HL-60 (cell line): ENCODE measurements around the gene POLR3C.
A peak's percentile ranks its signal among the peaks of the same experiment; 100 is the strongest.

Experiments used
- DNase-seq, 2 experiments: peaks; one replicate each; pipeline ENCODE4 v3.0.0-alpha.2; 2010 to 2020; ENCODE audit warnings: low read depth in 1 of 2, low spot score in 1 of 2
- H3K27ac ChIP-seq: fragments of 250-450 bp; sonication (Bioruptor Pico); replicated peaks from 2 replicates; pipeline ENCODE4 v1.5.1; 2020; ENCODE audit warnings: mild to moderate bottlenecking, moderate library complexity
- H3K27me3 ChIP-seq: fragments of 250-450 bp; sonication (Bioruptor Pico); 2 replicates; pipeline ENCODE4 v1.5.1; 2021; ENCODE audit warnings: mild to moderate bottlenecking, moderate library complexity; ENCODE audit not compliant: insufficient read depth, poor library complexity, severe bottlenecking
- H3K4me3 ChIP-seq: replicated peaks from 2 replicates; pipeline ENCODE4 v1.5.1; 2011; ENCODE audit warnings: mild to moderate bottlenecking, control low read depth, low read length; ENCODE audit not compliant: insufficient read depth
- CTCF ChIP-seq: IDR thresholded peaks from one replicate; pipeline ENCODE4 v1.5.1; 2011; ENCODE audit warnings: low read length, control low read depth, inconsistent platforms; ENCODE audit not compliant: insufficient read depth
- GABPA ChIP-seq: IDR thresholded peaks from 2 replicates; pipeline ENCODE4 v1.6.1; 2012; ENCODE audit warnings: low read depth
- POLR2AphosphoS5 ChIP-seq: IDR thresholded peaks from 2 replicates; pipeline ENCODE4 v1.6.1; 2012; ENCODE audit warnings: low read depth
- REST ChIP-seq: IDR thresholded peaks from 2 replicates; pipeline ENCODE4 v1.6.1; 2012; ENCODE audit warnings: low read depth; ENCODE audit not compliant: insufficient replicate concordance
- SPI1 ChIP-seq: IDR thresholded peaks from 2 replicates; pipeline ENCODE4 v1.6.1; 2012; ENCODE audit warnings: low read depth, mild to moderate bottlenecking, borderline replicate concordance

Gene POLR3C

GRCh38 chr1:145884675-145885074, 60.7 kb downstream of the POLR3C start:
- H3K27me3 ChIP-seq = peaks cover 6% of the 10 kb centered on the region
- TF ChIP-seq POLR2AphosphoS5 = no peak
- no peak for TF ChIP-seq CTCF
- no peak for TF ChIP-seq SPI1
- TF ChIP-seq REST = no peak
- TF ChIP-seq GABPA = no peak
- no peak overlapping the region for H3K4me3 ChIP-seq
- no peak overlapping the region for H3K27ac ChIP-seq
- no peak for DNase-seq

GRCh38 chr1:145885738-145886287, 61.8 kb downstream of the POLR3C start, which contains the start of gene ANKRD35:
ANKRD35 (minus strand) TSS chr1:145885866; CDS start chr1:145885758, 108 bp downstream.
- Histone ChIP-seq H3K27me3 (peaks cover 6% of the 10 kb centered on the region), H3K4me3 (peak within 1 kb of the TSS; percentile 72), H3K27ac (no peak within 1 kb of the TSS)
- TF ChIP-seq CTCF = no peak
- TF ChIP-seq POLR2AphosphoS5 = no peak
- TF ChIP-seq GABPA = no peak
- no peak for TF ChIP-seq REST
- no peak for TF ChIP-seq SPI1
- DNase-seq = peak; percentile 40 to 72

- no peak overlapping the region for H3K27ac ChIP-seq
These were observed 62.4 kb downstream of the POLR3C start for GRCh38 chr1:145886390-145886789.

More at GRCh38 chr1:145886390-145886789, 62.4 kb downstream of the POLR3C start:
- DNase-seq = no peak
- TF ChIP-seq POLR2AphosphoS5 (no peak), REST (no peak), CTCF (no peak), GABPA (no peak), SPI1 (no peak)
- H3K27me3 ChIP-seq = peaks cover 6% of the 10 kb centered on the region
- H3K4me3 ChIP-seq = peak overlapping the region; percentile 72; the same call in 1 of the 2 replicates
